ENCODE measurements around the gene EMX2.

- TF ChIP-seq, protein P1, sequence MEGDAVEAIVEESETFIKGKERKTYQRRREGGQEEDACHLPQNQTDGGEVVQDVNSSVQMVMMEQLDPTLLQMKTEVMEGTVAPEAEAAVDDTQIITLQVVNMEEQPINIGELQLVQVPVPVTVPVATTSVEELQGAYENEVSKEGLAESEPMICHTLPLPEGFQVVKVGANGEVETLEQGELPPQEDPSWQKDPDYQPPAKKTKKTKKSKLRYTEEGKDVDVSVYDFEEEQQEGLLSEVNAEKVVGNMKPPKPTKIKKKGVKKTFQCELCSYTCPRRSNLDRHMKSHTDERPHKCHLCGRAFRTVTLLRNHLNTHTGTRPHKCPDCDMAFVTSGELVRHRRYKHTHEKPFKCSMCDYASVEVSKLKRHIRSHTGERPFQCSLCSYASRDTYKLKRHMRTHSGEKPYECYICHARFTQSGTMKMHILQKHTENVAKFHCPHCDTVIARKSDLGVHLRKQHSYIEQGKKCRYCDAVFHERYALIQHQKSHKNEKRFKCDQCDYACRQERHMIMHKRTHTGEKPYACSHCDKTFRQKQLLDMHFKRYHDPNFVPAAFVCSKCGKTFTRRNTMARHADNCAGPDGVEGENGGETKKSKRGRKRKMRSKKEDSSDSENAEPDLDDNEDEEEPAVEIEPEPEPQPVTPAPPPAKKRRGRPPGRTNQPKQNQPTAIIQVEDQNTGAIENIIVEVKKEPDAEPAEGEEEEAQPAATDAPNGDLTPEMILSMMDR (IDR thresholded peaks at IDR 0.05; ENCODE audit: insufficient read depth, low read length, poor library complexity, severe bottlenecking): no peak
- TF ChIP-seq EZH2phosphoT487 (conservative IDR thresholded peaks at IDR 0.05; ENCODE audit: low read length): no peak
These were observed 44.5 kb downstream of the EMX2 start for GRCh38 chr10:117587036-117587435.
